ACC112 (cell line): ENCODE measurements around the gene SEC61A1.

Source experiments
- H2AFZ ChIP-seq: fragments of 200-600 bp; sonication (generic); one replicate; pipeline ENCODE4 v1.6.0; 2017; ENCODE audit warnings: antibody characterized with exemption, low read length; ENCODE audit not compliant: unreplicated experiment
- H3K27ac ChIP-seq: fragments of 200-600 bp; sonication (generic); 2 replicates; pipeline ENCODE4 v1.5.1; 2014; ENCODE audit warnings: low read depth, mild to moderate bottlenecking, antibody characterized with exemption, low read length, moderate library complexity
- H3K27me3 ChIP-seq: fragments of 200-600 bp; sonication (generic); 2 replicates; pipeline ENCODE4 v1.6.1; 2014; ENCODE audit warnings: mild to moderate bottlenecking, antibody characterized with exemption, low read length, moderate library complexity, mixed read lengths; ENCODE audit not compliant: insufficient read depth
- H3K36me3 ChIP-seq: fragments of 200-600 bp; sonication (generic); 2 replicates; pipeline ENCODE4 v1.6.1; 2016; ENCODE audit warnings: mild to moderate bottlenecking, antibody characterized with exemption, low read length, moderate library complexity, mixed read lengths; ENCODE audit not compliant: insufficient read depth
- H3K4me1 ChIP-seq: fragments of 200-600 bp; sonication (generic); one replicate; pipeline ENCODE4 v1.6.1; 2016; ENCODE audit warnings: low read length, mixed read lengths; ENCODE audit not compliant: insufficient read depth, unreplicated experiment, control insufficient read depth
- H3K4me3 ChIP-seq: fragments of 200-600 bp; sonication (generic); 2 replicates; pipeline ENCODE4 v1.5.1; 2014; ENCODE audit warnings: mild to moderate bottlenecking, low read depth, low read length
- H3K79me2 ChIP-seq: fragments of 200-600 bp; sonication (generic); one replicate; pipeline ENCODE4 v1.6.0; 2016; ENCODE audit warnings: low read length; ENCODE audit not compliant: control insufficient read depth, unreplicated experiment, insufficient read depth

SEC61A1 gene

DNA sequence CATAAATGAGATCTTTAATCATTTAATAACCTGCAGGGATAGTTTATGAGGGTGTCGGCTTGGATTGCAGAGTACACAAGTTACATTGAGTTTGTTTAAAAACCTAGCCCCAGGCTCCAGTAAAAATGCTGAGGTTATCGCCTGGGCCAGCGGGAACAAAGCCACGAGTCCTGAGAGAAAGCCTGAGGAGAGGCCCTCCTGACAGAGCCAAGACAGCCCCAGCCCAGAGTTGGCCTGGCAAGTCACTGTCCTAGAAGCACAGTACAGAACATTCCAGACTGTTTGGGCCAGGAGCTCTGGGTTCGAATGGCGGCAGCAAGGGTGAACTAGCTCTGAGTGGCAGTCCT, 32.4 kb downstream of the SEC61A1 start:
- Histone ChIP-seq H2AFZ (no peak overlapping the region), H3K36me3 (peaks cover 39% of the 10 kb centered on the region), H3K4me1 (peaks cover 42% of the 10 kb centered on the region), H3K27ac (peak overlapping the region; percentile 38; the same call in 1 of the 2 replicates), H3K4me3 (no peak overlapping the region), H3K79me2 (no peaks in the 10 kb centered on the region), H3K27me3 (no peaks in the 10 kb centered on the region)

DNA sequence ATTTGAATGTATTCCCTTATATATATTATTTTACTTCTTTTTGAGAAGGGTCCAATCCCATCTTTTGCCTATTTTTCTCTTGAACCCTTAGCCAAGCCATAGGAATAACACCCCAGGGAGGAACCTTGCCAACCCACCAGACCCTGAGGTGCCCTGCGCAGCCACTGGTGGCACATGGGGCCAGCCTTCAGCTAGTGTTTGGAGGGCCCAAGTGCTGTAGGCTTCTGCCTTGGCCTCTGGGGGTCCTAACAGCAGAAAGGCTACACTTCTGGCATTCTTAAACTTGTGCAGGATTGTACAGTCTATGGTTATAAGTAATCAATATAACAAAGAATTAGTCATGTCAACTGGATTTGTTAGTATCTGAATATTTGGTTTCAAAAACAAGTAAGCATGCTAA, 36.9 kb downstream of the SEC61A1 start:
- peaks cover 34% of the 10 kb centered on the region for H3K36me3 ChIP-seq
- H3K4me1 ChIP-seq = peaks cover 21% of the 10 kb centered on the region
- H3K4me3 ChIP-seq = no peak overlapping the region
- no peak overlapping the region for H2AFZ ChIP-seq
- H3K27me3 ChIP-seq = no peaks in the 10 kb centered on the region
- peaks cover 14% of the 10 kb centered on the region for H3K79me2 ChIP-seq
- no peak overlapping the region for H3K27ac ChIP-seq

DNA sequence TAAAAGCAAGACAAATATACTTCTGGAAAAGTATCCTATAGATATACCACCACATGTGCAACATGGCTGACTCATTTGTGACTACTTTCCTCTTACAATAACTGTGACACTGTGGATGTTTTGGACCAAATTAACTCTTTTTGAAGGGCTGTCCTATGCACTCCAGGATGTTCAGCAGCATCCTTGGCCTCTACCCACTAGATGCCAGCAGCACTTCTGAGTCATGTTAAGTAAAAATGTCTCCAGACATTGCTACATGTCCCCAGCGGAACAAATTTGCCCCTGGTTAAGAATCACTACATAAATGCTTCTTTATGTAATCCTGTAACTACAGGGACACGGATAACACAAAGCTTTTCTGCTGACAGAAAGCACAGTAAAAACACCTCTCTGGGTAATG, 39.3 kb downstream of the SEC61A1 start:
- Histone ChIP-seq H3K79me2 (peaks cover 14% of the 10 kb centered on the region), H3K4me3 (no peak overlapping the region), H3K4me1 (peaks cover 23% of the 10 kb centered on the region), H2AFZ (peak overlapping the region; percentile 17), H3K36me3 (peaks cover 16% of the 10 kb centered on the region), H3K27ac (peak overlapping the region; percentile 52), H3K27me3 (no peaks in the 10 kb centered on the region)

DNA sequence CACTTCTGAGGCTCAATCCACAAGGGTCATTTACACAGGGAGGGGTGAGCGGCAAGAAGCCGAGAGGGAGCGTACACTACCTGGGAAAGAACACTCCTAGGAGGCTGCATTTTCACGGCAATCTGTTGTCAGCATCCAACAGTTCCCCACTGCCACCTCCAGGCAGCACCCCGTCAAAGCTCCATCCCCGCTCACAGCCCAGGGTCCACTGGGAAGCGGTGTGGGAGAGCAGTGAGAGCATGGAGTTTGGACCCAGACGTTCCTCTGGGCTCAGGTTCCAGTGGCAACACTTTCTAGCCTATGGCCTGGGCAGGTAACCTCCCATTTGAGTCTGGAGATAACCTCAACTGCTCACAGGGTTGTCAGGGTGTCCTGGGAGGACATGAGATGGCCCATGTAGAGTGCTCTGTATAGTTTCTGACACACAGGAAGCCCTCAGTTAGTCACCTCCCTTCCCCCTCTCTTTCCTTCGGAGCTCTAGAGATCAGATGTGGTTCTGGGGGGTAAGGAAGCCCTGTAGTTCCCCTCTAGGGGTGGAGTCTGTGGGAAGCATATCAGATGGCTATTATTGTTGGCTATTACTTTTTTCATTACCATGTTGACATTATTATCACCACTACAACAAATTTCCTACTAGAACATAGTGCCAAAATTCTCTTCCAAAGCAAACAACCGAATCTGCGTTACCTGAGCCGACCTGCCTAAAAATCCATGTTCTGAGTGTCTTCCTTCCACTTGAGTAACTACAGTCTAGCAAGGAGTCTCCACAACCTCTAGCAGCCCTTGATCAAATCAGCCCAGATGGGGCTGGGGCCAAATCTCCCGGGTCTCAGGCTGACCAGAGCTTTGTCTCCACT, 42.3 kb downstream of the SEC61A1 start:
- peaks cover 23% of the 10 kb centered on the region for H3K4me1 ChIP-seq
- H3K4me3 ChIP-seq = no peak overlapping the region
- peaks cover 17% of the 10 kb centered on the region; the same call in 1 of the 2 replicates for H3K36me3 ChIP-seq
- H3K27ac ChIP-seq = peak overlapping the region; percentile 33; the same call in 1 of the 2 replicates
- H2AFZ ChIP-seq = no peak overlapping the region
- peaks cover 14% of the 10 kb centered on the region for H3K79me2 ChIP-seq
- no peaks in the 10 kb centered on the region for H3K27me3 ChIP-seq

DNA sequence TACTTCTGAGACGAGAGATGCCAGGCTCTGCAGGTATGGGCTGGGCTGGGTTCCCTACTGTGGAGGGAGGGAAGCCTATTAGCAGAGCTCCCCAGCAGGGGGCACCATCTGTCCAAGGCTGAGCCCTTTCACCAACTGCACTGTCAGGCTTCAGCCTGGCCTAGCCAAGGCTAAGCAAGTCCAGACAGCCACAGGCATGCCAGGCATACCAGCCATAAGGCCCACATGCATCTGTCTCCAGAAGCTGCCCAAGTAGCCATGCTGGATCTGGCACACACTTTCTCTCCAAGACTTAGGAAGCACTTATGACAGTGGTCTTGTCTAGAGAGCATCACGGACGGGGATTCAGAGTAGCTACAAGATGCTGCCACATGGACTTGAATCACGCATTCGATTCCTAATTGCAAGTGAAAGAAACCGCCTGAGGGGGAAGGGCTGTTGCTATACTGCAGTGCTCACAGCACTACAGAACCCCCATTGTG, 43.0 kb downstream of the SEC61A1 start:
- no peaks in the 10 kb centered on the region for H3K27me3 ChIP-seq
- H3K36me3 ChIP-seq = peaks cover 20% of the 10 kb centered on the region; the same call in 1 of the 2 replicates
- peaks cover 14% of the 10 kb centered on the region for H3K79me2 ChIP-seq
- H3K4me1 ChIP-seq = peaks cover 23% of the 10 kb centered on the region
- H3K4me3 ChIP-seq = no peak overlapping the region
- peak overlapping the region; percentile 33; the same call in 1 of the 2 replicates for H3K27ac ChIP-seq
- H2AFZ ChIP-seq = no peak overlapping the region

DNA sequence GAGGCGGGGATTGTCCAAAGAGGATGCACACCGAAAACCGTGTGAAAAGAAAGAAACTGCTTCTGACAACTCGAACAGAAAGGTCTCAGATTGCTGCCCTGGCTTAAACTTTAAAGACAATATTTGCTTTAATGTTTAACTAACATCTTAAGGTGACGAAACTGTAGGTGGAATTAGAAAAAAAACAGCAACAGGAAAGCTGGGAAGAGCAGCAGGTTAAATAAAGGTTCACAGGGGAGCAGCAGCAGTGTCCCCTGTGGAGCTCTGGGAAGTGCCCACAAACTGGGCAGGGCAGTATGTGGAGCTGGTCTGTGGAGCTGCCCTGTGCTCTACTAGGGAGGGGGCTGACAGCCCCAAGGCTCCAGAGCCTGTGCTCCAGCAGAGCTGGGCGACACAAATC, 46.0 kb downstream of the SEC61A1 start:
- Histone ChIP-seq H3K27me3 (no peaks in the 10 kb centered on the region), H3K4me1 (peaks cover 13% of the 10 kb centered on the region), H3K4me3 (no peak overlapping the region), H3K27ac (no peak overlapping the region), H2AFZ (no peak overlapping the region), H3K79me2 (no peaks in the 10 kb centered on the region), H3K36me3 (peaks cover 19% of the 10 kb centered on the region; the same call in 1 of the 2 replicates)

DNA sequence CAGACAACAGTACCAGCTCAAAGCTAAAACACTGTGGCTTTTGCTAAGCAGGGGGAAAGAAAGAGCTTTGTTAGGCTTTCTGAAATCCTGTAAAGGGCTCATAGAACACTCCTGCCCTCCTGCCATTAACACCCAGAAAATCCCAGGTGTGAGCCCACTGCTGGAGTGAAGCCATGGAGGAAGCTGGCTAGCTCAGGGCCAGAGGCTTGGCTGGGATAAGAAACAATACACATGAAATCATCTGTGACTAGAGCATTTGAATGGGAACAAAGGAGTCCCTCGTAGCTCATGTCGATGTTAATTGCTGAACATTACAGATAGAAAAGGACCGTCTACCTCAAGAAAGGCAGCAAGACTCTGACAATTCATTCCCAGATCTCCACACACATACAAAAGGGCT, 47.9 kb downstream of the SEC61A1 start:
- H3K27me3 ChIP-seq = no peaks in the 10 kb centered on the region
- peaks cover 19% of the 10 kb centered on the region; the same call in 1 of the 2 replicates for H3K36me3 ChIP-seq
- H3K4me3 ChIP-seq = no peak overlapping the region
- H3K79me2 ChIP-seq = no peaks in the 10 kb centered on the region
- no peak overlapping the region for H2AFZ ChIP-seq
- H3K4me1 ChIP-seq = peaks cover 4% of the 10 kb centered on the region
- no peak overlapping the region for H3K27ac ChIP-seq

DNA sequence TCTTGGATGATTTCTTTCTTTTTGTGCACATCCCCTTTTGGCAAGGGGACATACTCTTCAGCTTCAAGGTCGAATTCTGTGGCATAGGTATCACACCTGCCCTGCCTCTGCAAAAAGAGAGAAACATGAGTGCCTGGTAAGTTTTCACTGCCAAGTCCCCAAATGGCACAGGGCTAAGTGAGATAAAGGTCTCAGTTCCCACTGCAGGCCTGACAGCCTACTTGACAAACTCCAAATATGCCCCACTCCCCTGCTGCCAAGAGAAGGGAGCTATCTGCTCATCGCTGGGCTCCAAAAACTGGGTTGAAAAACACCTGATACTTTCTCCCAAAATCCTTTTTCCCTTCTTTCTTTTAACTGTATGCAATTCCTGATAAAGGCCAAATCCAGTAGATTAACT, 48.4 kb downstream of the SEC61A1 start:
- Histone ChIP-seq H3K36me3 (peaks cover 19% of the 10 kb centered on the region; the same call in 1 of the 2 replicates), H2AFZ (no peak overlapping the region), H3K4me1 (no peaks in the 10 kb centered on the region)

DNA sequence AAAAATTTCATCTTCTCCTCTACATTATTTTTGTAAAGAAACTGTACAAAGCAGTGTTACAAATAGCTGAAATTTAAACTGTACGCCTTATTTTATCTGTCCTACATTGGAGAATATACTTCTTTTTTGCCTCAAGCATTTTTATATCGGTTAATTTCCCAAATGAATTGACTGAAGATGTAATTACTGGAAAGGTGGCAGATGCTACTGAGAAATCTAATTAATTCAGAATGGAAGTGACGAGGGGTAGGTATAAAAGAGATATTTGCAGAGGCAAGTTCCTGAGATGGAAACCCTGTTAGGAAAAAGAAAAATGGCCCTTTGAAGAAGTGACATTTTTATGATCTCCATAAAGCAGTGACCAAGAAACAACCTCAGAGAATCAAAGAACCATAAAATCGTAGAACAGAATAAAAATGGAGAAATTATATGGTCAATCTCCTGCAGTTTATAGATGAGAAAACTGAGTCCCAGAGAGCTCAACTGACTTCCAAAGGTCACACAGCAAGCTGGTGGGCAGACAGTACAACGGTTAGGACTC, 51.0 kb downstream of the SEC61A1 start:
- H3K4me3 ChIP-seq = no peak overlapping the region
- peaks cover 20% of the 10 kb centered on the region; the same call in 1 of the 2 replicates for H3K36me3 ChIP-seq
- no peak overlapping the region for H3K27ac ChIP-seq
- no peak overlapping the region for H2AFZ ChIP-seq
- H3K79me2 ChIP-seq = no peaks in the 10 kb centered on the region
- no peaks in the 10 kb centered on the region for H3K27me3 ChIP-seq
- H3K4me1 ChIP-seq = no peaks in the 10 kb centered on the region

More for the DNA sequence above, 48.4 kb downstream of the SEC61A1 start:
- H3K4me3 ChIP-seq = no peak overlapping the region
- H3K27me3 ChIP-seq = no peaks in the 10 kb centered on the region
- no peak overlapping the region for H3K27ac ChIP-seq
- H3K79me2 ChIP-seq = no peaks in the 10 kb centered on the region

DNA sequence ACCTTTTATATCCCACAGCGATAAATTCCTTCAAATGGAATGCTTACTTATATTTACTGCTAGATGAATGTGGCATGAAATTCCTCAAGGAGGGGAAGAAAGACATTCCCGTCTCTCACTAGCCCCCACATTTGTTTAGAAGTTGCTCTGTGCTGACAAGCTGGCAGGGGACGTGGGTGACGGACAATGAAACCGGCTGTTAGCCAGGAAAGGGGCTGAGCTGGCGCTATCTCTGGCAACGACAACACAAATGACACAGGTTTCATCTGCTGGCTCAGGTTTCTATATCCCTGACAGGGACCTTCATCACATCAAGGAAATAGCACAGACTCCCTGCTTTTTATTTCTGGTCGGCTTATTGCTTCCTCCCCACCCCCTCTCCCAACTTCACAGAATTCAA, 55.6 kb downstream of the SEC61A1 start:
- H3K27me3 ChIP-seq = no peaks in the 10 kb centered on the region
- H3K79me2 ChIP-seq = no peaks in the 10 kb centered on the region
- no peak overlapping the region for H3K27ac ChIP-seq
- H3K4me3 ChIP-seq = no peak overlapping the region
- no peak overlapping the region for H2AFZ ChIP-seq
- H3K4me1 ChIP-seq = peaks cover 21% of the 10 kb centered on the region
- peaks cover 17% of the 10 kb centered on the region for H3K36me3 ChIP-seq
